Measurements from ENCODE around the gene IQUB.
"Not testable (repeated sequence)": the region's sequence is repeated elsewhere in the genome, so short reads cannot be mapped to it uniquely, and the experiment has no call there.

Gene IQUB

GRCh38 chr7:123410273-123410904 lies 124.0 kb downstream of the IQUB start:
- no peak for DNase-seq (ENCODE audit: low read depth)

- not testable (repeated sequence) for DNase-seq (ENCODE audit: low read depth)
Observed at GRCh38 chr7:123407951-123408350, 126.4 kb downstream of the IQUB start.

Data from GM04503 (cell line).